ENCODE measurements around the gene SLIT3.
"Not testable (repeated sequence)": the region's sequence is repeated elsewhere in the genome, so short reads cannot be mapped to it uniquely, and the experiment has no call there.

SLIT3 gene

GRCh38 chr5:169132302-169132660 is 168.7 kb downstream of the SLIT3 start:
- no peak for DNase-seq

DNA sequence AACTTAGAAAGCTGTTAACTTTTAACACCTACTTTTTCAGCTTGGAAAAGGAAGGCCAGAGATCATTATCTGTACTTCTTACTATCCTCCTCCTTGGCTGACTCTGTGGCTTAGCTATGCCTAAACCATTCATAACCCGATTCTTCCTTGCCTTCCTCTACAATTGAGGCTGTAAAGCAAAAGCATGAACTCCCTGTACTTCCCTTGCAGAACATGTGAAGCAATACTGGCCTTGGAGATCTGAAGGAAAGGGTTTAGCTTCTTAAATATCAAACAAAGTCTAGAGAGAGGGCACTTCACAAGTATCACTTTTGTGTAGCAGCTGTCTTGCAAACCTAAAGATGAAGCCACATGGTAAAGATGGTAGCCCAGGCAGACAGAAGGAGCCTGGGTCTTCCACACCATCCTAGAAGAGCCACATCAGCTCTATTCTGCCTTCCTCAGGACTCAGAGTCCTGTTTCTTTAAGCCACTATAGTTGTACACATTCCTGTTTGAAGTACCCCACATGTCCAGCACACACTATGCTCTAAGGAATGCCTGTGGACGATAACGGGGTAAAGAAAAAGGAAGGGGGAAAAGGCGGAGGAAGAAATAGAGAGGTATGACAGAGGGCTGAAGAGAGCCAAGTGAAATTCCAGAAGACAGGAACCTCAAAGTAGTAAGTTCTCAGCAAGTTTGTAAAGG is 169.2 kb downstream of the SLIT3 start:
- no peak for DNase-seq

DNA sequence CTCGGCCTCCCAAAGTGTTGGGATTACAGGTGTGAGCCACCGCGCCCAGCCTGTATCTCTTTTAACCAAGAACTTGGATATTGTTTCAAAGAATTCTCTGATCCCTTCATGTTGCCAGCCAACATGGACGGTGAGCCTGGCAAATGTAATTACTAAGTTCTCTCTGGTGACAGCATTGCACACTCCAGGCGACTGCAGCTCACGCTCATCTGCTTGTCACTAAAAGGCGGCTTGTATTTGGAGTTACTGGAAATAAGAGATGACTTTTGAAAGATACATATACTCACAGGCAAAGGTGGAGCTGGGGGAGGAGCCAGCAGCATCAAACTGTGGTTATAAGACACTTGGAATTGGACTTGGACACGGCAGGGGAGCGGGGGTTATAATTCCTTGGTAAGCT is 172.3 kb downstream of the SLIT3 start:
- no peak for DNase-seq

DNA sequence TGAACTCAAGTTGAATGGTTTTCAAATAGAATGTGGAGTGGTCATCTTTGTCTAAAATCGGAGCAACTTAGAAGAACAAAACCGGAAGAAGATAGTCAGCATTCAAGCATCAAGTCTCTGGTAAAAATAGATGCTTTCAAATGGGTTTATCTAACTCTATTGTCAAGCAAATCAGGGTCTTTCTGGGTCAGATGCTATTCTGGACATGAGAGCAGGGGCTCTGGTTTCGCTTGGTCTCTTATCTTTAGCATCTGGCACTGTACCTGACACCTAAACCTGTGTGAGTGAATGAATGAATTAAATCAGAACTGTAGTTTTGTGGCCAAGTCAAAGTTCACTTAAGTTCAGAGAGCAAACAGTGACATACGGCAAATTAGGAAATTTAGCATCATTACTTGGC is 173.5 kb downstream of the SLIT3 start:
- no peak for DNase-seq

DNA sequence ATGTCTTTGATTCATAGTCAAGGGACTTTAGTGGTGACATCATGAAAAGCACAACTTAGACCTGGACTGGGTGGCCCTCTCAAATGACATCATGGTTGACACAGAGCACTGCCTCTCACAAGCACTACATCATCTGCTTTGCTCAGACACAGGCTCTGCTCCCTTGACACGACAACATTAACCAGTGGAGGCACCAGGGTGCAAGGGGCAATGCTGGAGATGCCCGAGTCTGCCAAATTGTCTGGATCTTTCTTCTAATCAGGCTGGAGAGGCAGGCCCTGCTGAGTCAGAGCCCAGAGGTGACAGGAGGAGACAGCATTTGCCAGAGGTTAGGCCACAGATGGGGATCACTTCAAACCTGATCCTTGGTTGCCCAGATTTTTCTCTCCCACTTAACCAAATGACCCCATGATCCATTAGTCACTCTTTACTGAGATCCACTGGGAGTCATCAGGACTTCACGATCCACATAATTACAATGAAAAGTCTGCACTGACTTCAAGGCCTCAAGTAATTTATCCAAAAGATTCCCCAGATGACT is 174.4 kb downstream of the SLIT3 start:
- DNase-seq = no peak

DNA sequence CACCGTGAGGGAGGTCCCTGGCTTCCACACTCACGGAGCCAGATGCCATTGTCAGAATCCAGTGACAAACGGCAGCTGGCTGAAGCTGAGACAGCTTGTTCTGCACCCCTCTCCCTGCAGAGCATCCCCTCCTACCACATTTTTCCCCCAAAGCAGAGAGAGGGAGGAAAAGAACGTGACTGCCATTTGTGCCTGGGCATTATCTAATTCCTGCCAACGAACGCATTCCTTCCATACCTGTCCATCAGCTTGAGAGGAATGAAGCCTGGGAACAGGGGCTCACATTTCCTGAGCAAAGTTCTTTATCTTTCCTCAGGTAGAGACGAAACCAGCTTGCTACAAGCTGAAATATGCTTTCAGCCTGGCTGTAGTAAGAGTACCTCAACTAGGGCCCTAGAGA is 175.4 kb downstream of the SLIT3 start:
- DNase-seq = no peak

DNA sequence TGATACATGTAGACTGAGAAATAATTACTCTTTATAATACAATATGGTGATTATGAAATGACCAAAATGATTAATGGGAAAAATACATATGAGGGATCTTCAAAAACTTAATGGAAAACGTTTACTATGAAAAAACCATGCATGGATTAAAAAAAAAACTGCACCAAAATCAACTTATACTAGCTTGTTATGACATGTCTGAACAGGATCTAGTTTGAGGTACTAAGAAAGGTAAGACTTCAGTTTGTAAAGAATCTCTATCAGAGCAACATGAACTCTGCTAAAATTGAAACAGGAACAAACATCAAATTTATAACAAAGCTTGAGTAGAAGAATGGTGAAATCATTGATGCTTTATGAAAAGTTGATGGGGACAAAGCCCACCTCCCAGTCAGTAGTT is 178.0 kb downstream of the SLIT3 start:
- DNase-seq = no peak

DNA sequence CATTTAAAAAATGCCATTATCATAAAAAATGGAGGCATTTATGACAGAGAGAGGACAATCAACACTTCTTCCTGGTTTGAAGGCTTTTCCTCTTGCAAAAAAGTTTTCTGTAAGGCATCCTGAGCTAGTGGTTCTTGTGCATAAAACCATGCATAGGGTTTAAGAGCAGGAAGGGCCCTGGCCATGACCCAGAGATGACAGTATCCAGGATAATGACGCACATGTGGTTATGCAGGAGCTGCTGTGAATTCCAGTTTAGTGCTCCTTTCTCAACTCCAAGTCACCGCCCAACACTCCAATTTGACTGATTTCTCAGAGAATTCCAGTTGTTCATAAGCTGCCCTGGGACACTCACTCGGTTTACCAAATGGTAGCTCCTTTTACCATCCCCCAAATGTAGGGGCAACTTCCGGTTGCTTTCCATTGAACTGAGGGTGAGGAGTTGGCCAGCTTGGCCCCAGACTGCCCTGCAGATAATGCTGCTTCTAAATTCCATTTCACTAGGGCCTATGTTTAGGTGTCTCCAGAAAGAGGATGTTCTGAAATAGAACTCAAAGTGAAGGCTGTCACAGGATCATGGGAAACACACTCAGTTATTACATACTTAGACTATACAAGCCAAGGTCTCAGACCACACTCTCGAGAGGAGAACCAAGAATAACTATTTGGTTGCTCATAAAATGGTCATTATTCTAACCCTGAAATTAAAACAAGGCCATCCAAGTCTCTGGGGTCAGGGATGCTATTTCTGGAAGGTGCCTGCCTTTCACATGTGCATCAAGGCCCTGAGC is 179.1 kb downstream of the SLIT3 start:
- DNase-seq = no peak

DNA sequence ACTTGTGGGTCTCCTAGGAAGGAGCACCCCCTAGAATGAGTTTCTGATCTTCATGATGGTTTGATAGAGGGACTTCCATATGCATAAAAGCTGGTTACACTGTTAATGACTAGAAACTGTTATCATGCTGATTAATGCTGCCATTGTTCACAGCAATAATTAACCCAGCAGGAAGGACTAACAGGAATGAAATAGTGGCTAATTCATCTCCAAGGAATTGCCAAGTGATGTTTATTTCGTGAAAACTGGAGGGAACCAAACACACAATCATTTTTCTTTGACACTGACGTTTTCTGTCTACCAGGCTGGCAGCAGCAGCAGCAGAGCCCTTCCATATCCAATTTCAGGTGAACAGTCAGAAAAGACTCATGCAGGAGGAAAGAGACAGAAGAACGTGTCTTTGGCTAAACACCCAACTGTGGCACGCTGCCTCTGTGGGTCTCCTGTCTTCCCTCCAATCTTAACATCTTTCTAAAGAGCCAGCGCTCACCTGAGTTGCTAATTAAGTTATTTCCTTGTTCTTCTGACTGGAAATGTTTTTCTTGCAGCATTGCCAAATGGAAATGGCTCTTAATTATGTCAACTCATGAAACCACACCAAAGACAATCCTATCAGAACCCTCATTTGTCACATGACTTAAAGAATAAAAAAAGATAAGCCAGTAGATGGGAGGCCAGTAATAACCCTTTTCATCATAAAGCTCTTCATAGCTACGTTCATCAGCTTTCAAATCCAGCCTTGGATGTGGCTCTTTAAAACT is 181.5 kb downstream of the SLIT3 start:
- no peak for DNase-seq

- DNase-seq = no peak
Observed at GRCh38 chr5:169116961-169117461, 183.9 kb downstream of the SLIT3 start.

- no peak for DNase-seq
Observed at GRCh38 chr5:169115461-169116124, 185.3 kb downstream of the SLIT3 start.

- DNase-seq = no peak
Observed at GRCh38 chr5:169114466-169115065, 186.4 kb downstream of the SLIT3 start.

GRCh38 chr5:169112016-169112415 is 188.9 kb downstream of the SLIT3 start:
- no peak for DNase-seq

DNA sequence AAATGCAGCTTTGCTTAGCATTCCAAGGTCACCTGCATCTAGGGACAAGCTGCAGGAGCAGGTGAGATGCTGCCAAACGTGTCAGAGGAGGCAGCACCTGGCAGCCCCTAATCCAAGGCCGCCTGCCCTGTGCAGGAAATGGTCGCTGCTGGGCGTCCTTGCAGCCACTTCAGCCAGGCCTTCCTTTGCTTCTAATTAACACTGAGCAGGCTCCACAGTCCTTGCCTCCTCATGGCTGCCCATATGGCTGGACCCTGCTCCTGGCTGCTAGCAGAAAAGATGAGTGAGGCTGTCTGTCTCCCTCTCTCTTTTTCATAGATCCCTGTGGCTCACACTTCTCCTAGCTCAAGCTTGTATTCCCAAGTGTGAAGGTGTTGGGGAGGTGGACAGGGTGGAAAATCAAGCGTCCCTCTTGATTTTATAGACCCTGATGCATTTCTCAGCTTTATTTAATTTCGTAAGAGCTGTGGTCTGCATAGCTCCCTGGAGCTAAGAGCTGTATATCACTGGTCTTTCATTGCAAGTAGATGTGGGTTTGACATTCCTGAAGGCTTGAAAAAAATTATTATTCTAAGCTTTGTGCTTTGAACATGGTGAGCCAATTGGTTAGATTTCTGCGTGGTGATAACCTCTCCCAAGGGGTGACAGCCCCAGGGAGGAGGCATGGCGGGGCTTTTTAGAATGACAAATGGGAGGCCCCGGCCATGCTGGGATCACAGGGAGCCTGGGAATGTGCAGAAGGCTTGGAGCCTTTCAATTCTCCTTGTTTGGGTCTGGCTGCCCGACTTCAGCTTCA is 193.8 kb downstream of the SLIT3 start:
- no peak for DNase-seq

- not testable (repeated sequence) for DNase-seq
Observed at GRCh38 chr5:169105582-169105981, 195.4 kb downstream of the SLIT3 start.

DNA sequence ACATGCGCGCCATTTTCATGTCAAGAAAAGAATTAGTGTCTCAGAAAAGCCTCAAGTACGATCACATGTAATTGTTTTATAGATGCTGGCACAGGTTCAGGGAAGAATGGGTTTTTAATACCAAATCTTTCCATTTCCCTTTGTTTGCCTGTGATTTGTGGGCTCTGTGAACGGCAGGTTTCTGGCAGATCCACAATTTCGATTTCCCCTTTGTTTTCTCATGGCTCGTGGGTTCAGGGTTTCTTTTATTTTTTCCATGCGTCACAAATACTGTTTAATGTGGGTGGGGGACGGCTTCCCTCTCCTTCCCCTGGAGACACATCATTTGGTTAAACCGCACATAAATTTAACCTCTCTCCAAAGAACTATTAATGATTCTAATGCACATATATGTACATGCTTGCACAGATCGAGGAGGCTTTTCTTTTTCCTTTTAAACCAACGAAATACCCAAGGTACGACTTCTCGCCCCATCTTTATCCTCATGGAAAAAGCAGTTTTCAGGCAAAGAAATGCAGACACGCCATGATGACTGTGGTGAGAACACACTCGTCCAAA is 195.9 kb downstream of the SLIT3 start:
- DNase-seq = no peak

DNA sequence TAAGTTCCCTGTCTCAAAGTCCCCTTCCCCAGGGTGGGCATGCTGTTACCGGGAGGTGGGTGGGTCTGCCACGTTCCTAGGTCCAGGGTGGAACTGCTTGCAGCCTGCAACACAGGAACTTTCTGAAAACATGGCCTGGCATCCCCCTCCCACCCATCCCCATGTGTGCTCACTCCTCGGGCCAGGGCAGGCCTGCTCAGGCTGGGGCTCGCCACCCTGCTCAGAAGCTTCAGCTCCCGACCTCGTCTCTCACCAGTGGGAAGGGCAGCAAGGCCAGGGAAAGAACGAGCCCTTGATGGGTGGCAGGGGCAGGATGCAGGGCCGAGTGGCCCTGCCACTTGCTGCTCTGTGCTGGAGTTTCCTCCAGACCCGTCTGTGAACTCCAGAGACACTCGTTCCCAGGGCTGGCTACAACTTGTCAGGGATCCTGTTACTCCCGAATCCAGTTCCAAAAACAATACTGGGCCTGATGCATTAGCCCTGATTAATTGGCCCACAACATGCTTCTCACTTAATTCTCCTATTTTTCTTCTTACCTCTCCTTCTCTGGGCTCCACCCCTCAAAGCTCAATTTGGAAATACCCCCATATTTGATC is 197.3 kb downstream of the SLIT3 start:
- DNase-seq = no peak

GRCh38 chr5:169101966-169102365 is 199.0 kb downstream of the SLIT3 start:
- DNase-seq = no peak

DNA sequence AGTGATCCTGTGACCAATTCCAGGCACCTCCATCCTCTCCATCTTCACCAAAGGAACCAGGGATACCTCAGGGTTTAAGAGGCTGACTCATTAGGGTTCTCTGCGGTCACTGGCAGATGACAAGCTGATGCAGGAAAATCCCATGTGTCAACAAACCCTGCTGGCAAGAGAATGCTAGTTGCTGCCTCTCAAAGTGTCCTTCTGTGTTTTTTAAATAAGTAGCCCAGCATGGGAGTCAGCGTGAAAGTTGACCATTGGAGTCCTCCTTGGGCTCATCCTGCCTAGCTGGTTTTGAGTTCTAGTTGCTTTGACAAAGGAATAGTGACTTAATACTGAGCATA is 200.2 kb downstream of the SLIT3 start:
- no peak for DNase-seq

- no peak for DNase-seq
Observed at GRCh38 chr5:169099801-169100734, 200.9 kb downstream of the SLIT3 start.

All from activated T-cell treated with anti-CD3 and anti-CD28 coated beads for 4 hours (primary cell).